ENCODE results near the gene PGLYRP2.
A peak's percentile ranks its signal among the peaks of the same experiment; 100 is the strongest.

PGLYRP2 gene

GRCh38 chr19:15453906-15454860 is 25.1 kb downstream of the PGLYRP2 start:
- no peak for DNase-seq

GRCh38 chr19:15453091-15453578 is 26.2 kb downstream of the PGLYRP2 start:
- no peak for DNase-seq

GRCh38 chr19:15452111-15453047 is 26.9 kb downstream of the PGLYRP2 start:
- DNase-seq: no peak

- DNase-seq: no peak
Observed at GRCh38 chr19:15450528-15450890, 28.8 kb downstream of the PGLYRP2 start.

- peak; percentile 83 for DNase-seq
Observed at GRCh38 chr19:15449620-15450527, 29.4 kb downstream of the PGLYRP2 start, which contains the start of gene WIZ. Gene WIZ (minus strand): TSS chr19:15449956. CDS start chr19:15448307, 1,649 bp downstream.

- DNase-seq: no peak
Observed at GRCh38 chr19:15448778-15449619, 30.3 kb downstream of the PGLYRP2 start.

GRCh38 chr19:15448044-15448777 is 31.1 kb downstream of the PGLYRP2 start:
- DNase-seq: no peak

- DNase-seq: no peak
Observed at GRCh38 chr19:15447057-15447456, 32.2 kb downstream of the PGLYRP2 start.

GRCh38 chr19:15445807-15446376 is 33.4 kb downstream of the PGLYRP2 start:
- no peak for DNase-seq

GRCh38 chr19:15445227-15445605 is 34.1 kb downstream of the PGLYRP2 start:
- DNase-seq: no peak

GRCh38 chr19:15444505-15445226 is 34.6 kb downstream of the PGLYRP2 start:
- no peak for DNase-seq

- DNase-seq: no peak
Observed at GRCh38 chr19:15443838-15444237, 35.5 kb downstream of the PGLYRP2 start.

GRCh38 chr19:15443325-15443724 is 36.0 kb downstream of the PGLYRP2 start:
- DNase-seq: no peak

- DNase-seq: no peak
Observed at GRCh38 chr19:15442142-15442920, 37.0 kb downstream of the PGLYRP2 start.

- DNase-seq: no peak
Observed at GRCh38 chr19:15441317-15441716, 38.0 kb downstream of the PGLYRP2 start.

GRCh38 chr19:15439821-15440641 is 39.3 kb downstream of the PGLYRP2 start:
- DNase-seq: no peak

- no peak for DNase-seq
Observed at GRCh38 chr19:15439078-15439799, 40.1 kb downstream of the PGLYRP2 start.

Measured in stimulated activated CD4-positive, alpha-beta T cell treated with anti-CD3 and anti-CD28 coated beads, Interleukin-12 subunit alpha, Interleukin-12 subunit beta, amount 100 ng/mL, for 4 hours (primary cell).